ENCODE data around the gene CCND3. TPM values are rescaled to one million over a fixed set of nuclear protein-coding genes. Genes with fewer than 3 reads are reported as not detected.

The CCND3 gene
- total RNA-seq, 1 donor from 2014 or later = 37.2 TPM

GRCh38 chr6:41917528-41917927 lies 24.1 kb downstream of the CCND3 start:
- Mint-ChIP-seq H3K36me3 (peaks cover 10% of the 10 kb centered on the region), H3K27me3 (ENCODE audit: low read depth) (no peaks in the 10 kb centered on the region), H3K4me3 (no peak overlapping the region), H3K27ac (no peak overlapping the region), H3K4me1 (peaks cover 19% of the 10 kb centered on the region), H3K9me3 (no peaks in the 10 kb centered on the region)
- TF ChIP-seq, protein P1, sequence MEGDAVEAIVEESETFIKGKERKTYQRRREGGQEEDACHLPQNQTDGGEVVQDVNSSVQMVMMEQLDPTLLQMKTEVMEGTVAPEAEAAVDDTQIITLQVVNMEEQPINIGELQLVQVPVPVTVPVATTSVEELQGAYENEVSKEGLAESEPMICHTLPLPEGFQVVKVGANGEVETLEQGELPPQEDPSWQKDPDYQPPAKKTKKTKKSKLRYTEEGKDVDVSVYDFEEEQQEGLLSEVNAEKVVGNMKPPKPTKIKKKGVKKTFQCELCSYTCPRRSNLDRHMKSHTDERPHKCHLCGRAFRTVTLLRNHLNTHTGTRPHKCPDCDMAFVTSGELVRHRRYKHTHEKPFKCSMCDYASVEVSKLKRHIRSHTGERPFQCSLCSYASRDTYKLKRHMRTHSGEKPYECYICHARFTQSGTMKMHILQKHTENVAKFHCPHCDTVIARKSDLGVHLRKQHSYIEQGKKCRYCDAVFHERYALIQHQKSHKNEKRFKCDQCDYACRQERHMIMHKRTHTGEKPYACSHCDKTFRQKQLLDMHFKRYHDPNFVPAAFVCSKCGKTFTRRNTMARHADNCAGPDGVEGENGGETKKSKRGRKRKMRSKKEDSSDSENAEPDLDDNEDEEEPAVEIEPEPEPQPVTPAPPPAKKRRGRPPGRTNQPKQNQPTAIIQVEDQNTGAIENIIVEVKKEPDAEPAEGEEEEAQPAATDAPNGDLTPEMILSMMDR (IDR thresholded peaks at IDR 0.05; ENCODE audit: unreplicated experiment) = no peak
- DNase-seq (ENCODE audit: low spot score in 2 of 2, unreplicated experiment in 2 of 2) = no peak

GRCh38 chr6:41914869-41915530 lies 26.6 kb downstream of the CCND3 start:
- H3K27me3 Mint-ChIP-seq (ENCODE audit: low read depth) = no peaks in the 10 kb centered on the region
- peaks cover 11% of the 10 kb centered on the region for H3K36me3 Mint-ChIP-seq
- no peaks in the 10 kb centered on the region for H3K9me3 Mint-ChIP-seq
- no peak for DNase-seq (ENCODE audit: low spot score in 2 of 2, unreplicated experiment in 2 of 2)
- H3K27ac Mint-ChIP-seq = no peak overlapping the region
- TF ChIP-seq, protein P1 (IDR thresholded peaks at IDR 0.05; ENCODE audit: unreplicated experiment) = no peak
- H3K4me1 Mint-ChIP-seq = peaks cover 7% of the 10 kb centered on the region
- H3K4me3 Mint-ChIP-seq = no peak overlapping the region

DNA sequence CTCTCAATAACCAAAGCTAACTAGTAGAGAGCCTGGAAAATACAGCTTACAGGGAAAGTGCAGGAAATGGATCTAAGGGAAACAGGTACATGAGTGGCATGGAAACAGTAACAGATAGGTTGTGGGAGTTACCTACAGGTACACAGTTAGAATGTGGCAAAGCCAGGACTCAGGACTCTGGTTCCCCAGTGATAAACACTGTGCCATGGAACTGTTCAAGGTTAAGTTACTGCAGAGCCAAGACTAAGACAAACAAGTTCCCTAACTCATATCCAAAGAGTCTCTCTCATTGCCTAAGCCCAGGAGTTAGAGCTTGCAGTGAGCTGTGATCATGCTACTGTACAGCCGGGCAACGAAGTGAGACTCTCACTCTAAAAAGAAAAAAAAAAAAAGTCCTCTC lies 27.3 kb downstream of the CCND3 start:
- Mint-ChIP-seq H3K36me3 (peaks cover 11% of the 10 kb centered on the region), H3K27ac (no peak overlapping the region), H3K4me1 (peaks cover under 1% of the 10 kb centered on the region), H3K4me3 (no peak overlapping the region), H3K27me3 (ENCODE audit: low read depth) (no peaks in the 10 kb centered on the region), H3K9me3 (no peaks in the 10 kb centered on the region)
- TF ChIP-seq, protein P1 (IDR thresholded peaks at IDR 0.05; ENCODE audit: unreplicated experiment) = no peak
- DNase-seq (ENCODE audit: low spot score in 2 of 2, unreplicated experiment in 2 of 2) = no peak

- H3K4me3 Mint-ChIP-seq = no peak overlapping the region
- no peaks in the 10 kb centered on the region for H3K9me3 Mint-ChIP-seq
- no peaks in the 10 kb centered on the region for H3K27me3 Mint-ChIP-seq (ENCODE audit: low read depth)
- H3K36me3 Mint-ChIP-seq = peaks cover 25% of the 10 kb centered on the region
- no peaks in the 10 kb centered on the region for H3K4me1 Mint-ChIP-seq
- TF ChIP-seq, protein P1 (IDR thresholded peaks at IDR 0.05; ENCODE audit: unreplicated experiment) = no peak
- DNase-seq (ENCODE audit: low spot score in 2 of 2, unreplicated experiment in 2 of 2) = no peak
- H3K27ac Mint-ChIP-seq = no peak overlapping the region
Measured at GRCh38 chr6:41909727-41910126, 31.9 kb downstream of the CCND3 start.

DNA sequence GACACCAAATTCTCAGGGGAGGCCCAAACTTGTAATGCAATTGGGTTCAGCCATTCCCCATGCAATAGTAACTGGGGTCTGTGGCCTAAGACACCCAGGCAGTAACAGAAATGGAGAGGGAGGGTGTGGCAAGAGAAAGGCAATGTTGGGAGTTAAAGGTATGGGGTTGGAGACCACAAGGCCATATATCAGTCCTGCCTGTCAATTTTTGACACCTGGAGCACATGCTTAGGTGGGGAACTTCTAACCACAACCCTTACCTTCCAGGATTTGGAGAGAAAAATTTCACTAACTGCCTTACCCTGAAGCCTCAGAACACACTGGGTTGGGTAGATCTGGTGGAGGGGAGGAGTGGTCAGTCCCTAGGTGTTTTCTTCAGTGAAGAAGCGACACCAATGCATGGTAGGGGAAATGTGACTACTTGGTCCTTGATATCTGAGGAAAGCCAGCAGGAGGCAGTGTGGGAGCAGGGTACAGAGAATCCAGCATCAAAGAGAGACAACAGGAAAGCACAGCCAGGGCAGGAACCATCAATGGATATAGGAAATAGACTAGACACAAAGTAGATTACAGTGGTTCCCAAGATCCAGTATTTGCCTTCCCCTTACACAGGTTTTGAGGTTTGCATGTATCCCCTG lies 39.6 kb downstream of the CCND3 start:
- no peaks in the 10 kb centered on the region for H3K9me3 Mint-ChIP-seq
- H3K27ac Mint-ChIP-seq = no peak overlapping the region
- H3K36me3 Mint-ChIP-seq = peaks cover 18% of the 10 kb centered on the region
- H3K4me3 Mint-ChIP-seq = no peak overlapping the region
- no peaks in the 10 kb centered on the region for H3K4me1 Mint-ChIP-seq
- DNase-seq (ENCODE audit: low spot score in 2 of 2, unreplicated experiment in 2 of 2) = no peak
- TF ChIP-seq, protein P1 (IDR thresholded peaks at IDR 0.05; ENCODE audit: unreplicated experiment) = no peak
- H3K27me3 Mint-ChIP-seq (ENCODE audit: low read depth) = no peaks in the 10 kb centered on the region
